ENCODE measurements around the gene SEMA6D.
"Not testable (repeated sequence)": the region's sequence is repeated elsewhere in the genome, so short reads cannot be mapped to it uniquely, and the experiment has no call there.

SEMA6D gene

GRCh38 chr15:47737477-47737876 is 20.2 kb downstream of the SEMA6D start:
- in situ Hi-C loops (cut with MboI; ENCODE audit: low sequenced_read_pairs, unreplicated experiment), result no loop called here
- no peak for DNase-seq (ENCODE audit: low spot score)
- no peak for TF ChIP-seq CTCF (IDR thresholded peaks at IDR 0.05; ENCODE audit: borderline replicate concordance, control extremely low read depth, extremely low read depth, insufficient read depth, missing control alignments)

GRCh38 chr15:47738144-47738825 is 21.0 kb downstream of the SEMA6D start:
- DNase-seq (ENCODE audit: low spot score); in situ Hi-C loops (cut with MboI; ENCODE audit: low sequenced_read_pairs, unreplicated experiment): not testable (repeated sequence)

- no peak for DNase-seq (ENCODE audit: low spot score)
- no peak for TF ChIP-seq CTCF (IDR thresholded peaks at IDR 0.05; ENCODE audit: borderline replicate concordance, control extremely low read depth, extremely low read depth, insufficient read depth, missing control alignments)
- in situ Hi-C loops (cut with MboI; ENCODE audit: low sequenced_read_pairs, unreplicated experiment), result no loop called here
These were observed 23.8 kb downstream of the SEMA6D start for GRCh38 chr15:47741082-47741481.

- DNase-seq (ENCODE audit: low spot score), result no peak
- in situ Hi-C loops (cut with MboI; ENCODE audit: low sequenced_read_pairs, unreplicated experiment), result no loop called here
- no peak for TF ChIP-seq CTCF (IDR thresholded peaks at IDR 0.05; ENCODE audit: borderline replicate concordance, control extremely low read depth, extremely low read depth, insufficient read depth, missing control alignments)
These were observed 24.6 kb downstream of the SEMA6D start for GRCh38 chr15:47741907-47742306.

- TF ChIP-seq CTCF (IDR thresholded peaks at IDR 0.05; ENCODE audit: borderline replicate concordance, control extremely low read depth, extremely low read depth, insufficient read depth, missing control alignments), result no peak
- no peak for DNase-seq (ENCODE audit: low spot score)
- in situ Hi-C loops (cut with MboI; ENCODE audit: low sequenced_read_pairs, unreplicated experiment), result no loop called here
These were observed 25.0 kb downstream of the SEMA6D start for GRCh38 chr15:47742334-47742733.

GRCh38 chr15:47742742-47743141 is 25.4 kb downstream of the SEMA6D start:
- in situ Hi-C loops (cut with MboI; ENCODE audit: low sequenced_read_pairs, unreplicated experiment), result no loop called here
- TF ChIP-seq CTCF (IDR thresholded peaks at IDR 0.05; ENCODE audit: borderline replicate concordance, control extremely low read depth, extremely low read depth, insufficient read depth, missing control alignments), result no peak
- no peak for DNase-seq (ENCODE audit: low spot score)

- no peak for DNase-seq (ENCODE audit: low spot score)
- in situ Hi-C loops (cut with MboI; ENCODE audit: low sequenced_read_pairs, unreplicated experiment), result no loop called here
- no peak for TF ChIP-seq CTCF (IDR thresholded peaks at IDR 0.05; ENCODE audit: borderline replicate concordance, control extremely low read depth, extremely low read depth, insufficient read depth, missing control alignments)
These were observed 26.1 kb downstream of the SEMA6D start for GRCh38 chr15:47743385-47743784.

All from GM13976 (cell line).